Measurements from ENCODE around the gene MLXIP. TPM values are rescaled to one million over a fixed set of nuclear protein-coding genes. Genes with fewer than 3 reads are reported as not detected.

The MLXIP gene
- total and polyA plus RNA-seq, 2 of the 13 experiments (the other 11 are each of a cell fraction or from before 2014, with no cell fraction given), result 5.3 to 6.7 TPM

GRCh38 chr12:122158700-122159285 lies 80.2 kb downstream of the MLXIP start:
- intact Hi-C loops (cut with micrococcal nuclease; ENCODE audit: unreplicated experiment) (no loop called here), in situ Hi-C loops (cut with HindIII; ENCODE audit: extremely low pct_ligation_motif_present, low pct_unique_long_range_greater_than_20kb) (no loop called here)
- Histone ChIP-seq H3K79me2 (ENCODE audit: insufficient read depth, low read length) (no peaks in the 10 kb centered on the region), H3K9ac (ENCODE audit: insufficient read depth, low read depth, low read length) (no peak overlapping the region), H3K9me3 (ENCODE audit: low read length) (no peaks in the 10 kb centered on the region), H3K4me1 (ENCODE audit: insufficient read depth, low read length) (0 out of 2 replicates have a peak, but pooled peaks cover under 1% of the 10 kb centered on the region), H3K4me2 (ENCODE audit: low read depth, low read length) (no peak overlapping the region), H3K36me3 (replicated peaks in 1 of 2; ENCODE audit: control insufficient read depth in 1 of 2, insufficient read depth in 2 of 2, low read length in 2 of 2) (no peaks in the 10 kb centered on the region), H3K27ac (ENCODE audit: extremely low read length, insufficient read depth, low read length) (no peak overlapping the region), H3K27me3 (ENCODE audit: control insufficient read depth in 1 of 2, insufficient read depth in 2 of 2, low read length in 2 of 2) (peaks cover 0 to 8% of the 10 kb centered on the region in 2 experiments; a peak in 3 of 5 replicates), H3K4me3 (replicated peaks in 1 of 3; ENCODE audit: insufficient read depth in 1 of 3, low read depth in 2 of 3, low read length in 3 of 3) (no peak overlapping the region), H4K20me1 (ENCODE audit: insufficient read depth, low read length) (no peaks in the 10 kb centered on the region), H2AFZ (ENCODE audit: low read length) (no peak overlapping the region)
- ChIA-PET POLR2A (no interaction called here), CTCF (ENCODE audit: low intra/inter-chr PET ratio, low total read pairs) (no interaction called here)
- 48% methylated on average over 7 of the region's 7 CpGs for WGBS (ENCODE audit: low lambda C conversion rate)
- ATAC-seq, result no peak
- TF ChIP-seq WIZ (CRISPR knock-in tag; IDR thresholded peaks at IDR 0.05) (no peak), EED (CRISPR knock-in tag; IDR thresholded peaks at IDR 0.05) (no peak), CHCHD3 (CRISPR knock-in tag; IDR thresholded peaks at IDR 0.05) (no peak), ELF1 (CRISPR knock-in tag; IDR thresholded peaks at IDR 0.05) (no peak), CEBPG (CRISPR knock-in tag; IDR thresholded peaks at IDR 0.05) (no peak), DMAP1 (CRISPR knock-in tag; IDR thresholded peaks at IDR 0.05) (no peak), NR1H2 (CRISPR knock-in tag; IDR thresholded peaks at IDR 0.05; ENCODE audit: borderline replicate concordance, low read depth) (no peak), REXO4 (CRISPR knock-in tag; IDR thresholded peaks at IDR 0.05; ENCODE audit: borderline replicate concordance) (no peak), ZNF44 (CRISPR knock-in tag; IDR thresholded peaks at IDR 0.05) (no peak), PITX1 (CRISPR knock-in tag; IDR thresholded peaks at IDR 0.05) (no peak), PHF5A (CRISPR knock-in tag; IDR thresholded peaks at IDR 0.05; ENCODE audit: low read depth, unreplicated experiment) (no peak), REL (CRISPR knock-in tag; conservative IDR thresholded peaks at IDR 0.05) (no peak), ZNF597 (CRISPR knock-in tag; IDR thresholded peaks at IDR 0.05) (no peak)
- FAIRE-seq, result no peak
- no peak for DNase-seq (ENCODE audit: low spot score)
- BruUV-seq (replicated peaks), result no TSS peak
